H9 (cell line): ENCODE results near the gene SET. TPM values are rescaled to one million over a fixed set of nuclear protein-coding genes. Genes with fewer than 3 reads are reported as not detected.

ENCODE experiments used
- DNase-seq: peaks from one replicate; pipeline ENCODE4 v3.0.0-alpha.2; 2017
- H2AFZ ChIP-seq: one replicate; pipeline ENCODE4 v1.6.1; 2013; ENCODE audit warnings: mild to moderate bottlenecking, low read length, control low read depth, moderate library complexity
- H2AK5ac ChIP-seq: 2 replicates; pipeline ENCODE4 v1.6.1; 2013; ENCODE audit warnings: low read length, control low read depth, mixed read lengths; ENCODE audit not compliant: insufficient read length
- H2BK120ac ChIP-seq: one replicate; pipeline ENCODE4 v1.6.1; 2013; ENCODE audit warnings: low read depth, mild to moderate bottlenecking, low read length, control low read depth, inconsistent platforms; ENCODE audit not compliant: poor library complexity, severe bottlenecking
- H2BK12ac ChIP-seq: 2 replicates; pipeline ENCODE4 v1.6.1; 2013; ENCODE audit warnings: low read length, control low read depth, mixed read lengths, low read depth; ENCODE audit not compliant: insufficient read length
- H2BK15ac ChIP-seq: 2 replicates; pipeline ENCODE4 v1.6.1; 2013; ENCODE audit warnings: low read depth, low read length, control low read depth
- H2BK20ac ChIP-seq: one replicate; pipeline ENCODE4 v1.6.1; 2013; ENCODE audit warnings: low read depth, mild to moderate bottlenecking, low read length, control low read depth, inconsistent platforms; ENCODE audit not compliant: poor library complexity, severe bottlenecking
- H2BK5ac ChIP-seq: 2 replicates; pipeline ENCODE4 v1.6.1; 2013; ENCODE audit warnings: low read length, control low read depth, mixed read lengths; ENCODE audit not compliant: insufficient read length
- H3K14ac ChIP-seq: 2 replicates; pipeline ENCODE4 v1.6.1; 2013; ENCODE audit warnings: low read length, control low read depth; ENCODE audit not compliant: insufficient read depth
- H3K18ac ChIP-seq: 2 replicates; pipeline ENCODE4 v1.6.1; 2013; ENCODE audit warnings: low read depth, mild to moderate bottlenecking, mixed read lengths, low read length, control low read depth; ENCODE audit not compliant: insufficient read length
- H3K23ac ChIP-seq: 2 replicates; pipeline ENCODE4 v1.6.1; 2013; ENCODE audit warnings: low read length, control low read depth, mixed read lengths, low read depth; ENCODE audit not compliant: insufficient read length
- H3K23me2 ChIP-seq: 2 replicates; pipeline ENCODE4 v1.6.1; 2013; ENCODE audit warnings: low read depth, mild to moderate bottlenecking, mixed read lengths, low read length, control low read depth; ENCODE audit not compliant: insufficient read length, poor library complexity, severe bottlenecking
- H3K27ac ChIP-seq: 2 replicates; pipeline ENCODE4 v1.5.1; 2013; ENCODE audit warnings: low read length, control low read depth, mixed read lengths, low read depth; ENCODE audit not compliant: insufficient read length
- H3K27me3 ChIP-seq: 2 replicates; pipeline ENCODE4 v1.6.1; 2013; ENCODE audit warnings: low read length, control low read depth, inconsistent platforms; ENCODE audit not compliant: insufficient read depth
- H3K4ac ChIP-seq: 2 replicates; pipeline ENCODE4 v1.6.1; 2013; ENCODE audit warnings: low read depth, mild to moderate bottlenecking, control low read depth, inconsistent platforms, low read length, moderate library complexity
- H3K4me1 ChIP-seq: 2 replicates; pipeline ENCODE4 v1.6.1; 2013; ENCODE audit warnings: low read length, control low read depth, inconsistent platforms; ENCODE audit not compliant: insufficient read depth
- H3K4me2 ChIP-seq: 2 replicates; pipeline ENCODE4 v1.6.1; 2013; ENCODE audit warnings: low read length, control low read depth, mixed read lengths; ENCODE audit not compliant: insufficient read length, insufficient read depth
- H3K56ac ChIP-seq: 2 replicates; pipeline ENCODE4 v1.6.1; 2013; ENCODE audit warnings: low read depth, mild to moderate bottlenecking, mixed read lengths, low read length, control low read depth; ENCODE audit not compliant: insufficient read length
- H3K79me1 ChIP-seq: 2 replicates; pipeline ENCODE4 v1.6.1; 2013; ENCODE audit warnings: low read depth, mild to moderate bottlenecking, moderate library complexity, low read length, control low read depth, inconsistent platforms; ENCODE audit not compliant: insufficient read depth, poor library complexity, severe bottlenecking
- H3K79me2 ChIP-seq: 2 replicates; pipeline ENCODE4 v1.6.1; 2013; ENCODE audit warnings: low read length, control low read depth, inconsistent platforms; ENCODE audit not compliant: insufficient read depth
- H3K9ac ChIP-seq: 2 replicates; pipeline ENCODE4 v1.6.1; 2013; ENCODE audit warnings: low read length, control low read depth, mixed read lengths; ENCODE audit not compliant: insufficient read length; ENCODE audit errors: extremely low read depth
- H3K9me3 ChIP-seq: one replicate; pipeline ENCODE4 v1.6.1; 2013; ENCODE audit warnings: low read depth, low read length, inconsistent platforms; ENCODE audit not compliant: control insufficient read depth
- H3T11ph ChIP-seq: one replicate; pipeline ENCODE4 v1.6.1; 2013; ENCODE audit warnings: mild to moderate bottlenecking, low read length, control low read depth, inconsistent platforms
- H4K20me1 ChIP-seq: one replicate; pipeline ENCODE4 v1.6.1; 2013; ENCODE audit not compliant: control insufficient read depth, insufficient read length, insufficient read depth
- H4K5ac ChIP-seq: 2 replicates; pipeline ENCODE4 v1.6.1; 2013; ENCODE audit warnings: low read depth, mild to moderate bottlenecking, mixed read lengths, low read length, control low read depth; ENCODE audit not compliant: insufficient read length
- H4K8ac ChIP-seq: replicated peaks from 2 replicates; pipeline ENCODE4 v1.6.1; 2013; ENCODE audit warnings: low read length, control low read depth, mixed read lengths, low read depth; ENCODE audit not compliant: insufficient read length
- H4K91ac ChIP-seq: 2 replicates; pipeline ENCODE4 v1.6.1; 2013; ENCODE audit warnings: low read depth, mild to moderate bottlenecking, moderate library complexity, mixed read lengths, low read length, control low read depth; ENCODE audit not compliant: insufficient read length
- H3K27ac Mint-ChIP-seq, 3 experiments: 2 replicates in 2 of 3; 3 replicates in 1 of 3; pipeline ENCODE4 v1.8.0; 2020 to 2021; ENCODE audit warnings: mixed read lengths in 3 of 3, mild to moderate bottlenecking in 1 of 3, moderate library complexity in 1 of 3
- H3K27me3 Mint-ChIP-seq: 2 replicates; pipeline ENCODE4 v1.8.0; 2021; ENCODE audit warnings: low read depth, mild to moderate bottlenecking, moderate library complexity, mixed read lengths
- H3K36me3 Mint-ChIP-seq, 3 experiments: 2 replicates in 2 of 3; 3 replicates in 1 of 3; pipeline ENCODE4 v1.8.0; 2020 to 2021; ENCODE audit warnings: low read depth in 3 of 3, mixed read lengths in 3 of 3; ENCODE audit not compliant: insufficient read depth in 1 of 3
- H3K4me1 Mint-ChIP-seq, 2 experiments: 2 replicates each; pipeline ENCODE4 v1.8.0; 2020; ENCODE audit warnings: mixed read lengths in 2 of 2
- H3K4me3 Mint-ChIP-seq, 2 experiments: 2 replicates in 1 of 2; 3 replicates in 1 of 2; pipeline ENCODE4 v1.8.0; 2020 to 2021; ENCODE audit warnings: mild to moderate bottlenecking in 2 of 2, mixed read lengths in 2 of 2, moderate library complexity in 1 of 2
- H3K9me3 Mint-ChIP-seq, 2 experiments: 2 replicates in 1 of 2; 3 replicates in 1 of 2; pipeline ENCODE4 v1.8.0; 2020; ENCODE audit warnings: mild to moderate bottlenecking in 2 of 2, mixed read lengths in 2 of 2, moderate library complexity in 1 of 2
- WGBS: extraction: QIAGEN DNeasy Blood & Tissue Kit; methylation state at CpG from one replicate; pipeline ENCODE4 v1.1.7; 2013; ENCODE audit warnings: missing lambda C conversion rate, low lambda C conversion rate, mixed read lengths; ENCODE audit not compliant: insufficient read length; ENCODE audit errors: extremely low coverage; 5-methylcytosine and 5-hydroxymethylcytosine counted together
- total RNA-seq: library from RNA; stranded (reverse); gene quantifications from 2 replicates; pipeline ENCODE4 v1.2.1, GENCODE V29; 2021
- TF ChIP-seq, protein P1 (sequence below): fragments of 200-600 bp; sonication (generic); conservative IDR thresholded peaks from 3 replicates; pipeline ENCODE4 v1.8.0; 2021; ENCODE audit warnings: antibody characterized with exemption, mild to moderate bottlenecking

Gene SET
- total RNA-seq, 1 experiment from 2014 or later: 1,148 TPM

DNA sequence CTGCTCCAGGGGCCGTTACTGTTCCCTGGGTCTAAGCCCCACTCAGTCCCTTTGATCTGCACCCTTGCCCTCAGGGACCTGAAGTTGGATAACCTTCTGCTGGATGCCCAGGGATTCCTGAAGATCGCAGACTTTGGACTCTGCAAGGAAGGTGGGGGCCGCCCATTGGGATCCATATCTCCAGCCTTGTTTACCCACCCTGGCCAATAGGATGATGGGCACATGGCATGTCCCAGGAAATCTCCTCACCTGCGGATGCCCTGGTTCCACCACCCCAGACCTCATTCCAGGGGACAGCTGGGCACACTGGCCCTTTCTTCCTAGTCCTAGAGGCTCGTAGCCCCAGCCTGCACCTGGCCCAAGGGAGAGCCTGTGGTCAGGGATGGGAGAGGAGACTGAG lies 29.5 kb downstream of the SET start:
- no peak overlapping the region for H3K9ac ChIP-seq
- Mint-ChIP-seq H3K27me3 (no peaks in the 10 kb centered on the region; the same call in 1 of the 2 replicates), H3K4me1 (peaks cover 10 to 14% of the 10 kb centered on the region in 2 experiments), H3K9me3 (no peaks in the 10 kb centered on the region; a peak in 1 of 5 replicates), H3K4me3 (no peak overlapping the region), H3K27ac (no peak overlapping the region), H3K36me3 (peaks cover 6 to 54% (median 36%) of the 10 kb centered on the region in 3 experiments; a peak in 6 of 7 replicates)
- TF ChIP-seq, protein P1, sequence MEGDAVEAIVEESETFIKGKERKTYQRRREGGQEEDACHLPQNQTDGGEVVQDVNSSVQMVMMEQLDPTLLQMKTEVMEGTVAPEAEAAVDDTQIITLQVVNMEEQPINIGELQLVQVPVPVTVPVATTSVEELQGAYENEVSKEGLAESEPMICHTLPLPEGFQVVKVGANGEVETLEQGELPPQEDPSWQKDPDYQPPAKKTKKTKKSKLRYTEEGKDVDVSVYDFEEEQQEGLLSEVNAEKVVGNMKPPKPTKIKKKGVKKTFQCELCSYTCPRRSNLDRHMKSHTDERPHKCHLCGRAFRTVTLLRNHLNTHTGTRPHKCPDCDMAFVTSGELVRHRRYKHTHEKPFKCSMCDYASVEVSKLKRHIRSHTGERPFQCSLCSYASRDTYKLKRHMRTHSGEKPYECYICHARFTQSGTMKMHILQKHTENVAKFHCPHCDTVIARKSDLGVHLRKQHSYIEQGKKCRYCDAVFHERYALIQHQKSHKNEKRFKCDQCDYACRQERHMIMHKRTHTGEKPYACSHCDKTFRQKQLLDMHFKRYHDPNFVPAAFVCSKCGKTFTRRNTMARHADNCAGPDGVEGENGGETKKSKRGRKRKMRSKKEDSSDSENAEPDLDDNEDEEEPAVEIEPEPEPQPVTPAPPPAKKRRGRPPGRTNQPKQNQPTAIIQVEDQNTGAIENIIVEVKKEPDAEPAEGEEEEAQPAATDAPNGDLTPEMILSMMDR: no peak
- H3K4me2 ChIP-seq: no peak overlapping the region
- no peaks in the 10 kb centered on the region for H3K79me2 ChIP-seq
- H3K27me3 ChIP-seq: no peaks in the 10 kb centered on the region
- no peaks in the 10 kb centered on the region for H3K79me1 ChIP-seq
- DNase-seq: no peak
- H4K5ac ChIP-seq: no peak overlapping the region
- no peak overlapping the region for H3K56ac ChIP-seq
- H3K4ac ChIP-seq: no peak overlapping the region
- H3K23ac ChIP-seq: no peak overlapping the region
- H2AK5ac ChIP-seq: no peak overlapping the region
- no CpG with 5 or more reads among the region's 5 CpGs for WGBS
- no peak overlapping the region for H2BK15ac ChIP-seq
- no peak overlapping the region for H3T11ph ChIP-seq
- no peaks in the 10 kb centered on the region; the same call in 1 of the 2 replicates for H3K4me1 ChIP-seq
- H3K18ac ChIP-seq: no peak overlapping the region
- H3K14ac ChIP-seq: no peak overlapping the region
- H4K91ac ChIP-seq: no peak overlapping the region
- H4K20me1 ChIP-seq: no peaks in the 10 kb centered on the region
- H4K8ac ChIP-seq: no peak overlapping the region
- H2BK12ac ChIP-seq: no peak overlapping the region
- H2BK20ac ChIP-seq: no peak overlapping the region
- no peak overlapping the region for H2BK5ac ChIP-seq
- no peak overlapping the region for H2AFZ ChIP-seq
- peaks cover 2% of the 10 kb centered on the region for H3K23me2 ChIP-seq
- H3K27ac ChIP-seq: no peak overlapping the region
- no peaks in the 10 kb centered on the region for H3K9me3 ChIP-seq
- no peak overlapping the region for H2BK120ac ChIP-seq
